HG03575 (cell line): ENCODE measurements around the gene BOD1L1.
A peak's percentile ranks its signal among the peaks of the same experiment; 100 is the strongest.
"Not testable (repeated sequence)": the region's sequence is repeated elsewhere in the genome, so short reads cannot be mapped to it uniquely, and the experiment has no call there.

Experiments
- ATAC-seq: cut with Tn5 transposase; IDR thresholded peaks from one replicate; pipeline ENCODE4 v1.9.1; 2021; ENCODE audit not compliant: unreplicated experiment, insufficient number of reproducible peaks, low FRiP score; ENCODE audit errors: extremely low read depth

The BOD1L1 gene

GRCh38 chr4:13570916-13571315 is 56.6 kb downstream of the BOD1L1 start:
- no peak for ATAC-seq

GRCh38 chr4:13567125-13567524 is 60.4 kb downstream of the BOD1L1 start:
- ATAC-seq: no peak

DNA sequence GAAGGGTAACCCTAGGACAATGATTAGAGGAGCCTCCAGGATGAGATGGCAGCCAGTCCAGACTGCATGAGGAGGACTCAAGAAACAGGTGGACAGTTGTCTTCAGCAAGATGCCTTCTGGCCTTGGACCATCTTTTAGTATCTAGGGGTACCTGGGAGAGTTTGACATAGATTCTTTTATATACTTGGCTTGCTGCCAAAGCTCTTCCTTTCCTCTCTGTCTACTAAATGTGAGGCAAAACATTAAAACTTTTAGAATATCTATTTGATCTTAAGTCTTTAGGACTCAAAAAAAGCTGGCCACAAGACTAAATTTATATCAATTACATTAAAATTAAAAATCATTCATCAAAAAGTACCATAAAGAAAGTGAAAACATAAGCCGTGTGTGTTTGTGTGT is 64.6 kb downstream of the BOD1L1 start:
- ATAC-seq: no peak

GRCh38 chr4:13561673-13562072 is 65.9 kb downstream of the BOD1L1 start:
- ATAC-seq: no peak

DNA sequence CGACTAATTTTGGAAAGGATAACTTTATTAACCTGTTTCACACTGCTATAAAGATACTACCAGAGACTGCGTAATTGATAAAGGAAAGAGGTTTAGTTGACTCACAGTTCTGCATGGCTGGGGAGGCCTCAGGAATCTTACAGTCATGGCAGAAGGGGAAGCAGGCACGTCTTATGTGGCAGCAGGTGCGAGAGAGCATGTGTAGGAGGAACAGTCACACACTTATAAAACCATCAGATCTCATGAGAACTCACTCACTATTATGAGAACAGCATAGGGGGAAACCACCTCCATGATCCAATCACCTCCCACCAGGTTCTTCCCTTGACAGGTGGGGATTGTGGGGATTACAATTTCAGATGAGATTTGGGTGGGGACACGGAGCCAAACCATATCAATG is 67.4 kb downstream of the BOD1L1 start:
- ATAC-seq: not testable (repeated sequence)

DNA sequence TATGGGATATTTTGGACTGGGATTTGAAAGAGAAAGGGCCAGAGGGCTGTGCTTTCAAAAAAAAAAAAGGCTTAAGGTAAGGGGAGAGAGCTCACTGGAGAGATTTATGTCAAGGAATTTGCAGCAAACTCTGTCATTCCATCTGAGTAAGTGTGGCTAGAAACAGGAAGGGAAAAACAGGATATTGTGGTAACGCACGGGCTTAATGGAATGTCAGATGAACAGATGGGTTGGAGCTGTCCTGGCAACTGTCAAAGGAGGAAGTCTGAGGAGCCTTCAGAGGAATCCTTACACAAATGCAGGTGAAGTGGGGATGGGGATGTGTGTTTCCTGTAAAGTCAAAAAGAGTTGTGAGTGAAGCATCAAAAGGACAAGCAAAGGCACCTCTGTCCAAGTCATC is 68.1 kb downstream of the BOD1L1 start:
- ATAC-seq: no peak

GRCh38 chr4:13558881-13559280 is 68.6 kb downstream of the BOD1L1 start:
- ATAC-seq: no peak

DNA sequence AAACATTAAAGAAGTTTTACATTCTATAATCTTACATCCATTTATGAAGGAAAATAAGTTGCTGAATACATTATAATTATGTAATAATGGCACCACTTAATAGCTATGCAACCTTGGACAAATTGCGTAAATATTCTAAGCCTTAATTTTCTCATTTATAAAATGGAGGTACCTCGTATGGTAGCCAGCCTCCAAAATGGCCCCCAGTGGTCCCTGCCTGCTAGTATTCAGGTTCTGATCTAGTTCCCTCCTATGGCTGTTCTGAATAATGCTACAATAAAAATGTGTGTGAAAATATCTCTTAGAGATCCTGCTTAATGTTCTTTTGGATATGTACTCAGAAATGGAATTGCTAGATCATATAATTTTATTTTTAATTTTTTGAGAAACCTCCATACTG is 72.2 kb downstream of the BOD1L1 start:
- ATAC-seq: no peak

GRCh38 chr4:13553081-13553480 is 74.4 kb downstream of the BOD1L1 start:
- no peak for ATAC-seq

DNA sequence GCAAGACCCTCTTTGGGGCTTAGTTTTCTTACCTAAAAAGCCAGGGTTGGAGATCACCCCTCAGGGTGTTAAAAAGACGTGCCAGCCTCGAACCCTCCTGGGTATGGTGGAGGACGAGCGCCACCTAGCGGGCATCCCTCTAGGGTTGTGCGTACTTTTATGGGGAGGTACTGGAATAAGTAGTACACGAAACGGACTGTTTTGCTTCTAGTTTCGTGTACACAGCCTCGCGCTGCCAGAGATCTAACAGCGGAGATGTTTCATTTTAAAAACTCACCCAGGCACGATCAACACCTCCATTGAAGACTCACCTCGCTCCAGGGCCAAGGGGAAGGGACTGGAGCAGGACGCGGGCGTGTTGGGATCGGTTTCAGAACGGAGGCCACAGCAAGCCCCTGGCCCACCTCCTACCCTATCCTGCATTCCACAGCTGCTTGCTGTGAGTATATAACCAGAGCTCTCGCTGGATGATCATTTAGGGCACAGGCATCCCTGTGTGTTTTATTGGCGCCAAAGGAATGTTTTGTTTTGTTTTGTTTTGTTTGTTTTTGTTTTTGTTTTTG is 78.5 kb downstream of the BOD1L1 start:
- peak; percentile 62 for ATAC-seq

GRCh38 chr4:13548059-13548983 is 79.2 kb downstream of the BOD1L1 start:
- ATAC-seq: no peak

- no peak for ATAC-seq
These were observed 80.0 kb downstream of the BOD1L1 start for GRCh38 chr4:13547485-13548041.

- ATAC-seq: no peak
These were observed 80.5 kb downstream of the BOD1L1 start for GRCh38 chr4:13546941-13547484.

DNA sequence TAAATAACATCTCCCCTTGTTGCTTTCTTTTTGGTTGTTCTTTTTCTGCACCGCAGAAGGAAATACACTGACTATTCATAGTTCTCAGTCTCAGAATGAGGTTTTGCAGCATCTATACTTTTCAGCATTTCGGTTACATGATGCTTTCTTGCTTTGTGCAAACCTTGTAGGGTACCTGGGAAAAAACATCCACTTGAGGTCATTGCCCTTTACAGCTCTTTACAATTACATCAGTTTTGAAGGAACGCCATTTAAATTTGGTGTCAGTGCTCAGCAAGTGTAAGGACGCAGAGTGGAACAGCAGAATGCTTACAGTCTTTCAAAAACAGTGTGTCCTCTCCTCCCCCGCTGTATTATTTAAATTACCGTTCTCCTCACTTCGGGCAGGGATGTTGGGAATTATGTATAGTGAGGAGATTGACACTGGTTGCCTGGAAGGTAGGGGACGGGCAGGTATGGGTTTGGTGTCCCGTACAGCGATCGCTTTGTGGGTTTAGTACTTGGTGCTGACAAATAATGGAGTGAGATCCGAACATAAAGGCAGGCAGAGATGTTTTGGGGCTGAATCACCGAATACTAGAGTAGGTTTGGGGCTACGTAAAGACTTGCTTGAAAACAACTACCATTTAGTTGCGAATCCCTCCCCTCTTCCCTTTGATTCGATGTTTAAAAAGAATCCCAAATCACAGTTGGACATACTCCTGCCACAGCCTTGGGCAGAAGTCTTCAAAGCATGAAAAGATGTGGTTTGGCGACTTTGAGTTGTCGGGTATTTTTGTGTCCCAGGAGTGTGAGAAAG is 81.2 kb downstream of the BOD1L1 start:
- ATAC-seq: no peak

DNA sequence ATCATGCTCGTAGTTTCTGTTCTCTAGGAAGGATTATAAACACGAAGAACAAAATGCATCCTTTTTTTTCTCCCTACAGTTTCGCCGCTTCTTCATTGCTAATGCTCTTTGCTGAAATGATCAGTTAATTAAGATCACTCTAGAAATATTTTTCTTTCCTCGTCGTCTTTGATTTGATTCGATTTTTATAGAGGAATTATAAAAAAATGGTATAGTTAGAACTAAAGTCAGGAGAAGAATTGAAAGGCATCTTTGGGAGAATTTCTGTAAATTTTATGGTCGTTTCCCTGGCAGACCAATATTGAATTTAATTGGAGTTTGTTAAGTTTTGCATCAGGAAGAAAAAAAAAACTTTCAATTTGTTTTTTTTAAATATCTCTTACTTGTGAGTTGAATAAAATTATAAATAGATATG is 82.1 kb downstream of the BOD1L1 start:
- ATAC-seq: no peak

- no peak for ATAC-seq
These were observed 82.7 kb downstream of the BOD1L1 start for GRCh38 chr4:13544606-13545393.

GRCh38 chr4:13543839-13544605 is 83.5 kb downstream of the BOD1L1 start, which contains the start of gene NKX3-2:
NKX3-2 (minus strand) TSS chr4:13544508; CDS start chr4:13544414, 94 bp downstream.
- ATAC-seq: no peak
